ENCODE measurements around the gene BMP8B.
"Not testable (repeated sequence)": the region's sequence is repeated elsewhere in the genome, so short reads cannot be mapped to it uniquely, and the experiment has no call there.

The BMP8B gene

GRCh38 chr1:39788758-39789570 is at the start of gene BMP8B:
Gene BMP8B, minus strand, starts transcription at chr1:39788865. Its CDS starts 380 bp downstream, at chr1:39788485.
- peak; percentile 52 for DNase-seq

- no peak for DNase-seq
Measured at GRCh38 chr1:39836595-39837110, 48.0 kb upstream of the BMP8B start.

GRCh38 chr1:39835935-39836594 is 47.4 kb upstream of the BMP8B start:
- no peak for DNase-seq

- DNase-seq: no peak
Measured at GRCh38 chr1:39835110-39835509, 46.4 kb upstream of the BMP8B start.

GRCh38 chr1:39833621-39834385 is 45.1 kb upstream of the BMP8B start:
- no peak for DNase-seq

GRCh38 chr1:39833121-39833520 is 44.5 kb upstream of the BMP8B start:
- no peak for DNase-seq

- DNase-seq: no peak
Measured at GRCh38 chr1:39832294-39832693, 43.6 kb upstream of the BMP8B start.

- no peak for DNase-seq
Measured at GRCh38 chr1:39829791-39830533, 41.3 kb upstream of the BMP8B start.

GRCh38 chr1:39828734-39829133 is 40.1 kb upstream of the BMP8B start:
- DNase-seq: no peak

- DNase-seq: not testable (repeated sequence)
Measured at GRCh38 chr1:39828255-39828654, 39.6 kb upstream of the BMP8B start.

GRCh38 chr1:39827201-39827600 is 38.5 kb upstream of the BMP8B start:
- DNase-seq: no peak

- DNase-seq: no peak
Measured at GRCh38 chr1:39826583-39826982, 37.9 kb upstream of the BMP8B start.

GRCh38 chr1:39825432-39825941 is 36.8 kb upstream of the BMP8B start:
- no peak for DNase-seq

GRCh38 chr1:39823450-39823849 is 34.8 kb upstream of the BMP8B start:
- DNase-seq: not testable (repeated sequence)

GRCh38 chr1:39822146-39822545 is 33.5 kb upstream of the BMP8B start:
- no peak for DNase-seq

- no peak for DNase-seq
Measured at GRCh38 chr1:39819091-39819812, 30.6 kb upstream of the BMP8B start.

- no peak for DNase-seq
Measured at GRCh38 chr1:39818482-39818881, 29.8 kb upstream of the BMP8B start.

- peak; percentile 82 for DNase-seq
Measured at GRCh38 chr1:39817091-39817932, 28.6 kb upstream of the BMP8B start.

GRCh38 chr1:39816415-39817090 is 27.9 kb upstream of the BMP8B start:
- DNase-seq: peak; percentile 64

GRCh38 chr1:39812913-39813312 is 24.2 kb upstream of the BMP8B start:
- no peak for DNase-seq

All from CD4-positive, alpha-beta T cell treated with Interferon gamma for 1 hour (primary cell).